ENCODE data around the gene LAMA4. TPM values are rescaled to one million over a fixed set of nuclear protein-coding genes. Genes with fewer than 3 reads are reported as not detected.

Gene LAMA4
- total RNA-seq, 4 donors from 2014 or later, result 261 to 336 (median 303) TPM

GRCh38 chr6:112065426-112065986, 188.9 kb downstream of the LAMA4 start:
- 61% methylated on average over 6 of the region's 6 CpGs for WGBS
- no peak for TF ChIP-seq POLR2AphosphoS5 (IDR thresholded peaks at IDR 0.05)
- TF ChIP-seq EP300 (IDR thresholded peaks at IDR 0.05), result no peak
- no peak for TF ChIP-seq POLR2A (IDR thresholded peaks at IDR 0.05; ENCODE audit: low read depth)
- TF ChIP-seq, protein P1, sequence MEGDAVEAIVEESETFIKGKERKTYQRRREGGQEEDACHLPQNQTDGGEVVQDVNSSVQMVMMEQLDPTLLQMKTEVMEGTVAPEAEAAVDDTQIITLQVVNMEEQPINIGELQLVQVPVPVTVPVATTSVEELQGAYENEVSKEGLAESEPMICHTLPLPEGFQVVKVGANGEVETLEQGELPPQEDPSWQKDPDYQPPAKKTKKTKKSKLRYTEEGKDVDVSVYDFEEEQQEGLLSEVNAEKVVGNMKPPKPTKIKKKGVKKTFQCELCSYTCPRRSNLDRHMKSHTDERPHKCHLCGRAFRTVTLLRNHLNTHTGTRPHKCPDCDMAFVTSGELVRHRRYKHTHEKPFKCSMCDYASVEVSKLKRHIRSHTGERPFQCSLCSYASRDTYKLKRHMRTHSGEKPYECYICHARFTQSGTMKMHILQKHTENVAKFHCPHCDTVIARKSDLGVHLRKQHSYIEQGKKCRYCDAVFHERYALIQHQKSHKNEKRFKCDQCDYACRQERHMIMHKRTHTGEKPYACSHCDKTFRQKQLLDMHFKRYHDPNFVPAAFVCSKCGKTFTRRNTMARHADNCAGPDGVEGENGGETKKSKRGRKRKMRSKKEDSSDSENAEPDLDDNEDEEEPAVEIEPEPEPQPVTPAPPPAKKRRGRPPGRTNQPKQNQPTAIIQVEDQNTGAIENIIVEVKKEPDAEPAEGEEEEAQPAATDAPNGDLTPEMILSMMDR (IDR thresholded peaks at IDR 0.05), result no peak
- no peak overlapping the region for H3K4me3 ChIP-seq
- DNase-seq (ENCODE audit: extremely low spot score), result no peak
- no peaks in the 10 kb centered on the region for H3K27me3 ChIP-seq
- peaks cover 0 to 12% (median 2%) of the 10 kb centered on the region in 4 donors for H3K4me1 ChIP-seq
- H3K36me3 ChIP-seq, result peaks cover 0 to 18% (median 5%) of the 10 kb centered on the region in 4 donors
- intact Hi-C loops (cut with DNase I), result no loop called here
- no peaks in the 10 kb centered on the region for H3K9me3 ChIP-seq
- H3K27ac ChIP-seq (replicated peaks in 1 of 4), result no peak overlapping the region

- H3K36me3 ChIP-seq, result no peaks in the 10 kb centered on the region
- H3K4me1 ChIP-seq, result peaks cover 0 to 7% (median 0%) of the 10 kb centered on the region in 4 donors
- DNase-seq (ENCODE audit: extremely low spot score), result no peak
- no peaks in the 10 kb centered on the region for H3K9me3 ChIP-seq
- H3K27ac ChIP-seq (replicated peaks in 1 of 4), result no peak overlapping the region
- no peak for TF ChIP-seq POLR2AphosphoS5 (IDR thresholded peaks at IDR 0.05)
- no peak for TF ChIP-seq POLR2A (IDR thresholded peaks at IDR 0.05; ENCODE audit: low read depth)
- H3K27me3 ChIP-seq, result no peaks in the 10 kb centered on the region
- intact Hi-C loops (cut with DNase I), result no loop called here
- WGBS, result 90% methylated on average over 3 of the region's 3 CpGs
- no peak overlapping the region for H3K4me3 ChIP-seq
These were observed 191.4 kb downstream of the LAMA4 start for GRCh38 chr6:112062966-112063365.

- DNase-seq (ENCODE audit: extremely low spot score), result no peak
These were observed 192.8 kb downstream of the LAMA4 start for GRCh38 chr6:112061605-112062004.

More at GRCh38 chr6:112061605-112062004, 192.8 kb downstream of the LAMA4 start:
- 89% methylated on average over 4 of the region's 4 CpGs for WGBS
- intact Hi-C loops (cut with DNase I), result no loop called here
- no peak overlapping the region for H3K4me3 ChIP-seq
- no peak overlapping the region for H3K27ac ChIP-seq (replicated peaks in 1 of 4)
- no peaks in the 10 kb centered on the region for H3K36me3 ChIP-seq
- no peaks in the 10 kb centered on the region for H3K9me3 ChIP-seq
- TF ChIP-seq POLR2A (IDR thresholded peaks at IDR 0.05; ENCODE audit: low read depth) (no peak), EP300 (IDR thresholded peaks at IDR 0.05) (no peak), POLR2AphosphoS5 (IDR thresholded peaks at IDR 0.05) (no peak)
- TF ChIP-seq, protein P1 (IDR thresholded peaks at IDR 0.05), result no peak
- peaks cover 0 to 7% (median 0%) of the 10 kb centered on the region in 4 donors for H3K4me1 ChIP-seq
- no peaks in the 10 kb centered on the region for H3K27me3 ChIP-seq

Small RNA genes within 50 kb of the gene (small RNA-seq; reads per million reads assigned to genes)
- 0 reads per million in 3 donors for gene RNU6-1226P

Other genes with a start within 250 kb of the LAMA4 start
- not detected for gene CCN6, start 200.5 kb downstream of the LAMA4 start, total RNA-seq
- gene TUBE1, start 167.1 kb downstream of the LAMA4 start, total RNA-seq, result 10 to 100 TPM; 15.6 to 35.3 (median 20.3) TPM
- gene FAM229B, start 167.0 kb downstream of the LAMA4 start, total RNA-seq, result 10 to 100 TPM; 10.6 to 23.3 (median 14.1) TPM
- gene RFPL4B, start 92.8 kb upstream of the LAMA4 start, total RNA-seq, result not detected